Measurements from ENCODE around the gene ARHGAP11A.

- TF ChIP-seq FOXA1 (IDR thresholded peaks at IDR 0.05) (no peak), PKNOX1 (IDR thresholded peaks at IDR 0.05) (no peak), FOXM1 (IDR thresholded peaks at IDR 0.05; ENCODE audit: borderline replicate concordance) (no peak), SUZ12 (IDR thresholded peaks at IDR 0.05) (no peak), ELF4 (IDR thresholded peaks at IDR 0.05) (no peak), NFRKB (IDR thresholded peaks at IDR 0.05) (no peak)
Measured at GRCh38 chr15:32656091-32656490, 40.8 kb downstream of the ARHGAP11A start.
